NCI-H1092 (cell line): ENCODE data around the gene MTR.
"Not testable (repeated sequence)": the region's sequence is repeated elsewhere in the genome, so short reads cannot be mapped to it uniquely, and the experiment has no call there.

Source experiments
- DNase-seq: peaks from one replicate; lab custom pipeline; 2025; lab: John Stamatoyannopoulos, UW

Gene MTR

GRCh38 chr1:236833575-236833974, 38.5 kb downstream of the MTR start:
- DNase-seq, result no peak

GRCh38 chr1:236834876-236835275, 39.8 kb downstream of the MTR start:
- no peak for DNase-seq

GRCh38 chr1:236835491-236835890, 40.4 kb downstream of the MTR start:
- no peak for DNase-seq

- no peak for DNase-seq
Observed at GRCh38 chr1:236836157-236836556, 41.1 kb downstream of the MTR start.

- DNase-seq, result no peak
Observed at GRCh38 chr1:236837115-236837514, 42.0 kb downstream of the MTR start.

GRCh38 chr1:236837897-236838296, 42.8 kb downstream of the MTR start:
- no peak for DNase-seq

- DNase-seq, result no peak
Observed at GRCh38 chr1:236841341-236841740, 46.2 kb downstream of the MTR start.

GRCh38 chr1:236844499-236845271, 49.6 kb downstream of the MTR start:
- DNase-seq, result no peak

GRCh38 chr1:236845830-236846229, 50.7 kb downstream of the MTR start:
- no peak for DNase-seq

- no peak for DNase-seq
Observed at GRCh38 chr1:236848274-236848923, 53.3 kb downstream of the MTR start.

- DNase-seq, result no peak
Observed at GRCh38 chr1:236850077-236850979, 55.2 kb downstream of the MTR start.

- no peak for DNase-seq
Observed at GRCh38 chr1:236851871-236852270, 56.8 kb downstream of the MTR start.

- no peak for DNase-seq
Observed at GRCh38 chr1:236853921-236854604, 59.0 kb downstream of the MTR start.

GRCh38 chr1:236854605-236854983, 59.5 kb downstream of the MTR start:
- DNase-seq, result no peak

GRCh38 chr1:236856649-236857048, 61.6 kb downstream of the MTR start:
- not testable (repeated sequence) for DNase-seq

- no peak for DNase-seq
Observed at GRCh38 chr1:236858165-236858564, 63.1 kb downstream of the MTR start.

- no peak for DNase-seq
Observed at GRCh38 chr1:236860101-236860500, 65.0 kb downstream of the MTR start.

GRCh38 chr1:236860674-236861073, 65.6 kb downstream of the MTR start:
- DNase-seq, result no peak

- no peak for DNase-seq
Observed at GRCh38 chr1:236861560-236862218, 66.6 kb downstream of the MTR start.

- no peak for DNase-seq
Observed at GRCh38 chr1:236862219-236862591, 67.1 kb downstream of the MTR start.

GRCh38 chr1:236862615-236863211, 67.6 kb downstream of the MTR start:
- no peak for DNase-seq
